OCI-LY3 (cell line): Measurements from ENCODE around the gene DCTPP1.
"Not testable (repeated sequence)": the region's sequence is repeated elsewhere in the genome, so short reads cannot be mapped to it uniquely, and the experiment has no call there.

Experiments
- H2AFZ ChIP-seq: fragments of 200-600, 300-600 bp; shearing (Covaris generic); 2 replicates; pipeline ENCODE4 v1.6.0; 2014; ENCODE audit warnings: antibody characterized with exemption, low read depth, low read length
- H3K27ac ChIP-seq: fragments of 200-600, 300-600 bp; sonication (generic); 2 replicates; pipeline ENCODE4 v1.5.1; 2014; ENCODE audit warnings: mild to moderate bottlenecking, low read length, moderate library complexity, mixed read lengths
- H3K27me3 ChIP-seq: fragments of 200-600, 300-600 bp; sonication (generic); 2 replicates; pipeline ENCODE4 v1.6.1; 2014; ENCODE audit warnings: low read depth, low read length, mixed read lengths
- H3K36me3 ChIP-seq: fragments of 200-600, 300-600 bp; sonication (generic); replicated peaks from 2 replicates; pipeline ENCODE3; 2014; ENCODE audit warnings: low read depth, low read length, mixed read lengths
- H3K4me1 ChIP-seq: fragments of 300-600, 200-600 bp; sonication (generic); 2 replicates; pipeline ENCODE4 v1.6.1; 2014; ENCODE audit warnings: low read length, mixed read lengths
- H3K4me2 ChIP-seq: fragments of 200-600, 300-600 bp; sonication (generic); 2 replicates; pipeline ENCODE4 v1.6.1; 2014; ENCODE audit warnings: low read length, mixed read lengths
- H3K4me3 ChIP-seq: fragments of 300-600, 200-600 bp; sonication (generic); 2 replicates; pipeline ENCODE4 v1.5.1; 2014; ENCODE audit warnings: antibody characterized with exemption, mild to moderate bottlenecking, low read length, moderate library complexity
- H3K79me2 ChIP-seq: fragments of 300-600, 200-600 bp; shearing (Covaris generic); 2 replicates; pipeline ENCODE4 v1.6.1; 2014; ENCODE audit warnings: mild to moderate bottlenecking, low read length, mixed read lengths
- H3K9ac ChIP-seq: fragments of 300-600, 200-600 bp; shearing (Covaris generic); 2 replicates; pipeline ENCODE4 v1.6.0; 2014; ENCODE audit warnings: mild to moderate bottlenecking, low read length, moderate library complexity
- H3K9me3 ChIP-seq: fragments of 200-600, 300-600 bp; shearing (Covaris generic); 2 replicates; pipeline ENCODE4 v1.6.1; 2014; ENCODE audit warnings: low read length, mixed read lengths; ENCODE audit not compliant: insufficient read depth
- H4K20me1 ChIP-seq: fragments of 200-600, 300-600 bp; sonication (generic); 2 replicates; pipeline ENCODE4 v1.6.1; 2016; ENCODE audit warnings: low read length, mixed read lengths; ENCODE audit not compliant: insufficient read depth
- CTCF ChIP-seq: fragments of 200-600, 300-600 bp; sonication (generic); IDR thresholded peaks from 2 replicates; pipeline ENCODE4 v1.5.1; 2014; ENCODE audit warnings: antibody characterized with exemption, low read length, low read depth
- EZH2phosphoT487 ChIP-seq: fragments of 200-600 bp; shearing (Covaris generic); IDR thresholded peaks from 2 replicates; pipeline ENCODE4 v1.6.1; 2018; ENCODE audit warnings: antibody characterized with exemption, mixed run types, low read depth

Gene DCTPP1

GRCh38 chr16:30470632-30470995 lies 40.8 kb upstream of the DCTPP1 start:
- H3K4me3 ChIP-seq: peak overlapping the region; percentile 30; the same call in 1 of the 2 replicates
- H2AFZ ChIP-seq: no peak overlapping the region
- peaks cover 48% of the 10 kb centered on the region for H3K4me1 ChIP-seq
- peak overlapping the region; percentile 64 for H3K4me2 ChIP-seq
- peak overlapping the region; percentile 80 for H3K27ac ChIP-seq
- no peak for TF ChIP-seq EZH2phosphoT487
- TF ChIP-seq CTCF: no peak
- no peaks in the 10 kb centered on the region for H4K20me1 ChIP-seq
- peak overlapping the region; percentile 40 for H3K9ac ChIP-seq
- peaks cover 6% of the 10 kb centered on the region for H3K36me3 ChIP-seq
- H3K9me3 ChIP-seq: no peaks in the 10 kb centered on the region
- H3K79me2 ChIP-seq: no peaks in the 10 kb centered on the region
- H3K27me3 ChIP-seq: no peaks in the 10 kb centered on the region

GRCh38 chr16:30470170-30470512 lies 40.3 kb upstream of the DCTPP1 start:
- H3K4me2 ChIP-seq: peak overlapping the region; percentile 64
- 0 out of 2 replicates have a peak overlapping the region, but pooled peaks have one; percentile 5 for H2AFZ ChIP-seq
- H3K27ac ChIP-seq: peak overlapping the region; percentile 80
- TF ChIP-seq EZH2phosphoT487 (no peak), CTCF (no peak)
- H3K36me3 ChIP-seq: peaks cover 6% of the 10 kb centered on the region
- no peaks in the 10 kb centered on the region for H4K20me1 ChIP-seq
- H3K9ac ChIP-seq: no peak overlapping the region; the same call in 1 of the 2 replicates
- H3K4me3 ChIP-seq: peak overlapping the region; percentile 30; the same call in 1 of the 2 replicates
- H3K79me2 ChIP-seq: no peaks in the 10 kb centered on the region
- H3K9me3 ChIP-seq: no peaks in the 10 kb centered on the region
- H3K4me1 ChIP-seq: peaks cover 48% of the 10 kb centered on the region
- no peaks in the 10 kb centered on the region for H3K27me3 ChIP-seq

GRCh38 chr16:30464078-30464477 lies 34.2 kb upstream of the DCTPP1 start:
- no peaks in the 10 kb centered on the region for H3K36me3 ChIP-seq
- H3K4me3 ChIP-seq: no peak overlapping the region
- no peaks in the 10 kb centered on the region for H3K79me2 ChIP-seq
- H3K9ac ChIP-seq: no peak overlapping the region
- H3K27me3 ChIP-seq: no peaks in the 10 kb centered on the region
- no peak overlapping the region for H2AFZ ChIP-seq
- peaks cover 15% of the 10 kb centered on the region for H3K4me1 ChIP-seq
- no peak overlapping the region for H3K4me2 ChIP-seq
- TF ChIP-seq EZH2phosphoT487 (no peak), CTCF (no peak)
- H4K20me1 ChIP-seq: no peaks in the 10 kb centered on the region
- H3K27ac ChIP-seq: no peak overlapping the region
- no peaks in the 10 kb centered on the region for H3K9me3 ChIP-seq

GRCh38 chr16:30461426-30461825 lies 31.6 kb upstream of the DCTPP1 start:
- H3K9ac ChIP-seq, H3K27ac ChIP-seq, H3K4me2 ChIP-seq, H3K9me3 ChIP-seq, H3K79me2 ChIP-seq, H3K36me3 ChIP-seq, H2AFZ ChIP-seq, H3K4me3 ChIP-seq, H4K20me1 ChIP-seq, H3K27me3 ChIP-seq: not testable (repeated sequence)
- H3K4me1 ChIP-seq: peaks cover 25% of the 10 kb centered on the region

- H3K36me3 ChIP-seq: no peaks in the 10 kb centered on the region
- H3K79me2 ChIP-seq: no peaks in the 10 kb centered on the region
- H3K4me3 ChIP-seq: no peak overlapping the region
- TF ChIP-seq CTCF (no peak), EZH2phosphoT487 (no peak)
- H2AFZ ChIP-seq: no peak overlapping the region
- no peaks in the 10 kb centered on the region for H3K27me3 ChIP-seq
- no peak overlapping the region for H3K9ac ChIP-seq
- H4K20me1 ChIP-seq: no peaks in the 10 kb centered on the region
- no peaks in the 10 kb centered on the region for H3K9me3 ChIP-seq
- H3K4me2 ChIP-seq: peak overlapping the region; percentile 5
- no peak overlapping the region for H3K27ac ChIP-seq
- peaks cover 31% of the 10 kb centered on the region for H3K4me1 ChIP-seq
These were observed 29.6 kb upstream of the DCTPP1 start for GRCh38 chr16:30459456-30459855.
